DND-41 (cell line): Measurements from ENCODE around the gene LCN15.
A peak's percentile ranks its signal among the peaks of the same experiment; 100 is the strongest.

Experiments
- ATAC-seq: fragments of 200-7000 bp; cut with Tn5 transposase; 3 replicates; pipeline ENCODE4 v1.9.1; 2021; ENCODE audit warnings: low read depth; ENCODE audit not compliant: insufficient read depth
- DNase-seq: peaks from one replicate; pipeline ENCODE4 v3.0.0-alpha.2; 2020
- H2AFZ ChIP-seq: 2 replicates; pipeline ENCODE4 v1.6.0; 2012; ENCODE audit warnings: low read depth, low read length
- H3K27ac ChIP-seq: 2 replicates; pipeline ENCODE4 v1.5.1; 2012; ENCODE audit warnings: low read length, inconsistent platforms
- H3K27me3 ChIP-seq: fragments of 200-600 bp; sonication (generic); 2 replicates; pipeline ENCODE4 v1.6.0; 2012; ENCODE audit warnings: low read length, mild to moderate bottlenecking, inconsistent platforms; ENCODE audit not compliant: insufficient read depth, poor library complexity
- H3K36me3 ChIP-seq: 2 replicates; pipeline ENCODE4 v1.5.1; 2012; ENCODE audit warnings: low read length, inconsistent platforms; ENCODE audit not compliant: insufficient read depth
- H3K4me1 ChIP-seq: 2 replicates; pipeline ENCODE4 v1.5.1; 2012; ENCODE audit warnings: mild to moderate bottlenecking, low read length; ENCODE audit not compliant: insufficient read depth
- H3K4me2 ChIP-seq: 2 replicates; pipeline ENCODE4 v1.6.0; 2012; ENCODE audit warnings: mild to moderate bottlenecking, moderate library complexity, low read length, inconsistent platforms; ENCODE audit not compliant: insufficient read depth
- H3K4me3 ChIP-seq, 2 experiments: fragments of 200-600 bp in 1 of 2; shearing (Covaris generic) in 1 of 2; 2 replicates each; pipeline ENCODE4 v1.5.1; 2012 to 2016; ENCODE audit warnings: inconsistent platforms in 2 of 2, low read length in 2 of 2, mild to moderate bottlenecking in 2 of 2, low read depth in 1 of 2, moderate library complexity in 1 of 2
- H3K79me2 ChIP-seq: 2 replicates; pipeline ENCODE4 v1.6.0; 2012; ENCODE audit warnings: low read length, inconsistent platforms; ENCODE audit not compliant: insufficient read depth
- H3K9ac ChIP-seq: 2 replicates; pipeline ENCODE4 v1.6.0; 2012; ENCODE audit warnings: low read depth, mild to moderate bottlenecking, inconsistent platforms, low read length, moderate library complexity
- H3K9me3 ChIP-seq: 2 replicates; pipeline ENCODE4 v1.5.1; 2012; ENCODE audit warnings: low read length, moderate library complexity, mild to moderate bottlenecking, inconsistent platforms; ENCODE audit not compliant: insufficient read depth, severe bottlenecking
- H4K20me1 ChIP-seq: 2 replicates; pipeline ENCODE4 v1.6.0; 2012; ENCODE audit warnings: low read length; ENCODE audit not compliant: insufficient read depth
- CTCF ChIP-seq: IDR thresholded peaks from 2 replicates; pipeline ENCODE4 v1.5.1; 2012; ENCODE audit warnings: borderline replicate concordance, low read length, moderate library complexity, mild to moderate bottlenecking; ENCODE audit not compliant: poor library complexity, severe bottlenecking; ENCODE audit errors: extremely low read depth
- EZH2 ChIP-seq: IDR thresholded peaks from 3 replicates; pipeline ENCODE4 v1.6.1; 2012; ENCODE audit warnings: borderline replicate concordance, low read depth, mild to moderate bottlenecking, moderate library complexity, low read length, inconsistent platforms; ENCODE audit not compliant: severe bottlenecking

The LCN15 gene

GRCh38 chr9:136723989-136724388 is 40.3 kb downstream of the LCN15 start:
- peaks cover 25% of the 10 kb centered on the region for H3K79me2 ChIP-seq
- no peak overlapping the region for H3K4me2 ChIP-seq
- H3K27ac ChIP-seq, result no peak overlapping the region
- no peaks in the 10 kb centered on the region for H3K27me3 ChIP-seq
- H3K4me3 ChIP-seq, result no peak overlapping the region
- no peak overlapping the region for H2AFZ ChIP-seq
- TF ChIP-seq EZH2, result no peak
- TF ChIP-seq CTCF, result no peak
- H3K36me3 ChIP-seq, result peaks cover 46% of the 10 kb centered on the region
- peaks cover 46% of the 10 kb centered on the region for H4K20me1 ChIP-seq
- H3K9ac ChIP-seq, result no peak overlapping the region
- ATAC-seq (no peak), DNase-seq (no peak)
- H3K4me1 ChIP-seq, result peaks cover 30% of the 10 kb centered on the region
- no peaks in the 10 kb centered on the region for H3K9me3 ChIP-seq

- ATAC-seq, result no peak
- H3K4me2 ChIP-seq, result no peak overlapping the region
- H3K79me2 ChIP-seq, result peaks cover 25% of the 10 kb centered on the region
- no peak overlapping the region for H2AFZ ChIP-seq
- no peak overlapping the region for H3K9ac ChIP-seq
- H3K27me3 ChIP-seq, result no peaks in the 10 kb centered on the region
- H3K9me3 ChIP-seq, result no peaks in the 10 kb centered on the region
- H3K4me1 ChIP-seq, result peaks cover 24% of the 10 kb centered on the region
- no peak for DNase-seq
- no peak for TF ChIP-seq CTCF
- no peak for TF ChIP-seq EZH2
- no peak overlapping the region for H3K4me3 ChIP-seq
- H3K36me3 ChIP-seq, result peaks cover 46% of the 10 kb centered on the region
- no peak overlapping the region for H3K27ac ChIP-seq
- peaks cover 46% of the 10 kb centered on the region for H4K20me1 ChIP-seq
These were observed 40.8 kb downstream of the LCN15 start for GRCh38 chr9:136723362-136723976.

GRCh38 chr9:136722969-136723356 is 41.4 kb downstream of the LCN15 start:
- 0 out of 3 replicates have a peak, but pooled peaks have one; percentile 10 for ATAC-seq

More at GRCh38 chr9:136722969-136723356, 41.4 kb downstream of the LCN15 start:
- no peak overlapping the region for H3K4me3 ChIP-seq
- no peaks in the 10 kb centered on the region for H3K9me3 ChIP-seq
- H3K27me3 ChIP-seq, result no peaks in the 10 kb centered on the region
- no peak overlapping the region for H3K9ac ChIP-seq
- TF ChIP-seq EZH2, result no peak
- TF ChIP-seq CTCF, result no peak
- H3K36me3 ChIP-seq, result peaks cover 46% of the 10 kb centered on the region
- H3K27ac ChIP-seq, result no peak overlapping the region
- no peak overlapping the region for H2AFZ ChIP-seq
- peaks cover 46% of the 10 kb centered on the region for H4K20me1 ChIP-seq
- peaks cover 25% of the 10 kb centered on the region for H3K79me2 ChIP-seq
- DNase-seq, result peak; percentile 14
- H3K4me2 ChIP-seq, result no peak overlapping the region
- peaks cover 20% of the 10 kb centered on the region for H3K4me1 ChIP-seq
